Brain microvascular endothelial cell (primary cell): Measurements from ENCODE around the gene DGKG.

ENCODE experiments used
- DNase-seq: peaks from one replicate; pipeline ENCODE4 v3.0.0-alpha.2; 2020
- H3K27ac ChIP-seq: fragments of 250-450 bp; sonication (Bioruptor Pico); 2 replicates; pipeline ENCODE4 v1.5.1; 2020; ENCODE audit warnings: mild to moderate bottlenecking, moderate library complexity
- H3K27me3 ChIP-seq: fragments of 250-450 bp; sonication (Bioruptor Pico); replicated peaks from 2 replicates; pipeline ENCODE4 v1.5.1; 2020; ENCODE audit warnings: mild to moderate bottlenecking
- H3K36me3 ChIP-seq: fragments of 250-450 bp; sonication (Bioruptor Pico); replicated peaks from 2 replicates; pipeline ENCODE4 v1.5.1; 2020; ENCODE audit warnings: mild to moderate bottlenecking
- H3K4me3 ChIP-seq: 2 replicates; pipeline ENCODE4 v1.5.1; 2011; ENCODE audit warnings: low read depth, mild to moderate bottlenecking, control low read depth, low read length, moderate library complexity
- in situ Hi-C: cut with HindIII; loops from 2 replicates; pipeline ENCODE4 v1.10.0; 2017; ENCODE audit warnings: low sequenced_read_pairs, low pct_ligation_motif_present
- TF ChIP-seq, protein P1 (sequence below): IDR thresholded peaks from 2 replicates; pipeline ENCODE4 v1.5.1; 2011; ENCODE audit warnings: low read depth, mild to moderate bottlenecking, moderate library complexity, low read length, control low read depth, inconsistent platforms; ENCODE audit errors: missing control alignments

DGKG gene

DNA sequence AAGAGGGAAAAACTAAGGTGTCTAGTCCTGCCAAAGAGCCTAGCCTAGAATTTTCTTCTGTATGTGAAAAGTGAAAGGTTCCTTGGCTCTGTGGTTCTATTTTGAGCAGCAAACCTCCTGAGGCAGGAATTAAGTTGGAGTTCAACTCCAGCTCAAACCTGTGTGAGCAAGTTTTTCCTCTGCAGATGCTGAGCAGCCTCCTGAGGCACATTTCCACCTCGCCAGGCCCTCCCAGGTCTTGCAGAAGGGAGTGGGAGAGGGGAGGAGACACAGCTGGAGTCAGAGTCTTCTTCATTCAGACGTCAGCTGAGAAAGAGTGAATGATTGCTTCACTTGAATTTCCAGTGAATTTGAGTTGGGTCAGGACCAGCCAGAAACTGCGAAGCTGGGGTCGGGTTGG lies 183.6 kb downstream of the DGKG start:
- in situ Hi-C loops, result no loop called here
- no peaks in the 10 kb centered on the region for H3K27me3 ChIP-seq
- TF ChIP-seq, protein P1, sequence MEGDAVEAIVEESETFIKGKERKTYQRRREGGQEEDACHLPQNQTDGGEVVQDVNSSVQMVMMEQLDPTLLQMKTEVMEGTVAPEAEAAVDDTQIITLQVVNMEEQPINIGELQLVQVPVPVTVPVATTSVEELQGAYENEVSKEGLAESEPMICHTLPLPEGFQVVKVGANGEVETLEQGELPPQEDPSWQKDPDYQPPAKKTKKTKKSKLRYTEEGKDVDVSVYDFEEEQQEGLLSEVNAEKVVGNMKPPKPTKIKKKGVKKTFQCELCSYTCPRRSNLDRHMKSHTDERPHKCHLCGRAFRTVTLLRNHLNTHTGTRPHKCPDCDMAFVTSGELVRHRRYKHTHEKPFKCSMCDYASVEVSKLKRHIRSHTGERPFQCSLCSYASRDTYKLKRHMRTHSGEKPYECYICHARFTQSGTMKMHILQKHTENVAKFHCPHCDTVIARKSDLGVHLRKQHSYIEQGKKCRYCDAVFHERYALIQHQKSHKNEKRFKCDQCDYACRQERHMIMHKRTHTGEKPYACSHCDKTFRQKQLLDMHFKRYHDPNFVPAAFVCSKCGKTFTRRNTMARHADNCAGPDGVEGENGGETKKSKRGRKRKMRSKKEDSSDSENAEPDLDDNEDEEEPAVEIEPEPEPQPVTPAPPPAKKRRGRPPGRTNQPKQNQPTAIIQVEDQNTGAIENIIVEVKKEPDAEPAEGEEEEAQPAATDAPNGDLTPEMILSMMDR, result no peak
- no peak overlapping the region for H3K4me3 ChIP-seq
- no peak for DNase-seq
- no peak overlapping the region for H3K27ac ChIP-seq
- no peaks in the 10 kb centered on the region for H3K36me3 ChIP-seq

DNA sequence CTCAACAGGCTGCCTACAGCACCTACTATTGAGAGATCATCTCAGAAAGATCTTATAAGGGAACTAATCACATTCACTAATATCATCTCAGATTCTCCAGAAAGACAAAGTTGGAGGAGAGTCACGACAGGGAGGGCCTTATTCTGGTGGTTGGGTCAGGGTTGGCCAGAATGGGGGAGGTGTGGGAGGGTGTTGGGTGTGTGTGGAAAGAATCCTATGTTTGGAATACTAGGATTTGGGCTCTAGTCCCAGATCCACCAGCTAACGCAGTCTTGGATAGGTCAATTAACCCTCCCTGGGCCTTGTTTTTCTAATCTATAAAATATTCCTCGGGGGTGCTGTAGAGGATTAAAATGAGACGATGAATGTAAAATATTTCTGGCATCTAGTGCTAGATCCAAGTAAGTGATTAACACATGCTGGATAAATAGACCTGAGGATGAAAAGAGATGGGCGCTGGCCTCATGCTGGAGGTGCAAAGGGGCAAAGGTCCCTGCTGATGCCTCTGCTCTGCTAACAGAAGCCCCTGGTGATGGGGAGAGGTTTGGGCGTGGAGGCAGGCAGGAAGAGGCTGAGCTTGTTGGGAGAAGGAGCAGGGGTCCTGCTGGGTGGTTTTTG lies 185.6 kb downstream of the DGKG start:
- TF ChIP-seq, protein P1, result no peak
- Histone ChIP-seq H3K36me3 (no peaks in the 10 kb centered on the region), H3K27me3 (no peaks in the 10 kb centered on the region), H3K27ac (no peak overlapping the region), H3K4me3 (no peak overlapping the region)
- in situ Hi-C loops, result no loop called here
- no peak for DNase-seq

DNA sequence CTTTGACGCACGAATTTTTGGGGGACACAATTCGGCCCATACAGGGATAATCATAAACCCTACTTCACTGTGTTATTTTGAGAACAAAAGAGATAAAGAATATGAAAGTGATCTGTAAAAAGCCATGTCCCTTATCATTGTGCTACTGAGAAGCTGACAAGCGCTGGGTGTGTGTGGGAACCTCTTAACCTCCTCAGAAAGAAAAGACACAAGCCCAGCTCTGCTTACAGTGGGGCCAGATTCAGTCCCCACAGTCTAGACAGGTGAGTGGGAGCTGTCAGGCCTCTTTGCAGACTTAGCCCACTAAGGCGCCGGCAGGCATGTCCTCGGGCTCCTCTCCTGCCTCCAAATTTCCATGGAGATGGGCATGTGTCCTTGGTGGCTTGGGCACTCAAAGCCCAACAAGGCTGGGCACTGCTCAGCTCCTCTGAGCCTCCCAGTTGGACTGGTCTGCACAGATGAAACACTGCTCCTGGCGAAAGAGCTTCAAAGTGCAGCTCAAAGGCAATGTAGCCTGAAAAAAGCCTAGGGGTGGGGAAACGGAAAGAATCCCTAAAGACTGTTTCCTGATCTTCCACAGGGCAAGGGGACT lies 188.7 kb downstream of the DGKG start:
- DNase-seq, result no peak
- in situ Hi-C loops, result no loop called here
- no peak overlapping the region for H3K4me3 ChIP-seq
- H3K36me3 ChIP-seq, result no peaks in the 10 kb centered on the region
- no peaks in the 10 kb centered on the region for H3K27me3 ChIP-seq
- TF ChIP-seq, protein P1, result no peak
- H3K27ac ChIP-seq, result no peak overlapping the region

DNA sequence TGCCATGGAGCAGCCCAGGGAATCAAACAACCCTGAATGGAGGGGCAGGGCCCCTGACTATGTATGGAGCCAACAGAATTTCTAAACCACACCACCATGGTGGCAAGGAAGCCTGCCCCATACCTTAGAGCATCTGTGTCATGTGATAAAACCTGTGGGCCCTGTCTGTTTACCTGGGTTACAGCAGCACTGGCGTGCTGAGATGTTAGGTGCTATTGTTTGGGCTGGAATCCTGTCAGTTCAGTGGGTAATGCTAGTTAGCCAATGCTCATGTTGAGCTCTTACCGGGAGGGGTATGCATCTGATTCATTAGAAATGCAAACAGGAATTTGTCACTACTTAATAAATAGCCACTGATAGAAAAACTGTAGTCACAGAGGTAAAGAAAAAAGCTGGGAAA lies 189.7 kb downstream of the DGKG start:
- Histone ChIP-seq H3K4me3 (no peak overlapping the region), H3K27me3 (no peaks in the 10 kb centered on the region), H3K36me3 (no peaks in the 10 kb centered on the region), H3K27ac (no peak overlapping the region)
- in situ Hi-C loops, result no loop called here
- TF ChIP-seq, protein P1, result no peak
- DNase-seq, result no peak

DNA sequence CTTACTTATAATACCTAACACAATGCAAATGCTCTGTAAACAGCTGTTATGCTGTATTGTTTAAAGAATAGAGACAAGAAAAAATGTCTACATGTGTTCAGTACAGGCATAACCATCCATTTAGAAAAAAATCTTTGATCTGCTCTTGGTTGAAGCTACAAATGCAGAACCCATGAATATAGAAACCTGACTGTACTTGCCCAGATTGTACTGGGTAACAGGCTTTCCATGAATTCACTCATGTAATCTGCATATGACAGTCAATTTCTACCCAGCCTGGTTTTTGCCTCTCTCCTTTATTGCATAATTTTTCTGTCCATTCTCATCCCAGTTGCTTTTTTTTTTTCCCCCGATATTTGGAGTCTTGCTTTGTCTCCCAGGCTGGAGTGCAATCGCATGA lies 190.5 kb downstream of the DGKG start:
- TF ChIP-seq, protein P1, result no peak
- no peaks in the 10 kb centered on the region for H3K36me3 ChIP-seq

DNA sequence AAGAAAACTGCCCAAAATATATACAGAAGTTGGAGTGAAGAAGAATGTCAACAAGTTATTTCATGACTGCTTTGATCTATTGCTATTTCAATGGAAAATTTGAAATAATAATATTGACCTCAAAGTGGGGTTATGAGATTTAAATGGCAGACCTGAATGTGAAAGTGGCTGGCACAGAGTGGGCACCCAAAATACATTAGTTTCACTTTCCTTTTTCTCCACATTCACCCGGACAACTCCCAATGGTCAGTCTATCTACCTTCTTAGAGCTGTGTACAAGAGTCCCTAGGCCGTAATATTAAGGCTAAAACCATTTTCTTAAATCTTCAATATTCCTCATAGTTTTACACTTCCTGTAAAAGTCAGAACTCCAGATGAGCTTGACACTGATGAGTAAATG lies 191.5 kb downstream of the DGKG start:
- Histone ChIP-seq H3K27me3 (no peaks in the 10 kb centered on the region), H3K4me3 (no peak overlapping the region), H3K36me3 (no peaks in the 10 kb centered on the region), H3K27ac (no peak overlapping the region)
- TF ChIP-seq, protein P1, result no peak
- no peak for DNase-seq
- in situ Hi-C loops, result no loop called here

More for the DNA sequence above, 190.5 kb downstream of the DGKG start:
- H3K4me3 ChIP-seq, result no peak overlapping the region
- no peak for DNase-seq
- H3K27ac ChIP-seq, result no peak overlapping the region
- in situ Hi-C loops, result no loop called here
- H3K27me3 ChIP-seq, result no peaks in the 10 kb centered on the region
